Measurements from ENCODE around the gene SLC5A4.

Gene SLC5A4

GRCh38 chr22:32185821-32186220 lies 69.3 kb downstream of the SLC5A4 start:
- DNase-seq (ENCODE audit: extremely low spot score): no peak
- POLR2A ChIA-PET: no interaction called here
- CTCF ChIA-PET: no interaction called here
- TF ChIP-seq, protein P1, sequence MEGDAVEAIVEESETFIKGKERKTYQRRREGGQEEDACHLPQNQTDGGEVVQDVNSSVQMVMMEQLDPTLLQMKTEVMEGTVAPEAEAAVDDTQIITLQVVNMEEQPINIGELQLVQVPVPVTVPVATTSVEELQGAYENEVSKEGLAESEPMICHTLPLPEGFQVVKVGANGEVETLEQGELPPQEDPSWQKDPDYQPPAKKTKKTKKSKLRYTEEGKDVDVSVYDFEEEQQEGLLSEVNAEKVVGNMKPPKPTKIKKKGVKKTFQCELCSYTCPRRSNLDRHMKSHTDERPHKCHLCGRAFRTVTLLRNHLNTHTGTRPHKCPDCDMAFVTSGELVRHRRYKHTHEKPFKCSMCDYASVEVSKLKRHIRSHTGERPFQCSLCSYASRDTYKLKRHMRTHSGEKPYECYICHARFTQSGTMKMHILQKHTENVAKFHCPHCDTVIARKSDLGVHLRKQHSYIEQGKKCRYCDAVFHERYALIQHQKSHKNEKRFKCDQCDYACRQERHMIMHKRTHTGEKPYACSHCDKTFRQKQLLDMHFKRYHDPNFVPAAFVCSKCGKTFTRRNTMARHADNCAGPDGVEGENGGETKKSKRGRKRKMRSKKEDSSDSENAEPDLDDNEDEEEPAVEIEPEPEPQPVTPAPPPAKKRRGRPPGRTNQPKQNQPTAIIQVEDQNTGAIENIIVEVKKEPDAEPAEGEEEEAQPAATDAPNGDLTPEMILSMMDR (IDR thresholded peaks at IDR 0.05; ENCODE audit: control extremely low read depth, extremely low read depth, low read depth, missing control alignments): no peak

GRCh38 chr22:32183625-32184024 lies 71.5 kb downstream of the SLC5A4 start:
- TF ChIP-seq, protein P1 (IDR thresholded peaks at IDR 0.05; ENCODE audit: control extremely low read depth, extremely low read depth, low read depth, missing control alignments): no peak
- CTCF ChIA-PET: no interaction called here
- POLR2A ChIA-PET: no interaction called here
- DNase-seq (ENCODE audit: extremely low spot score): no peak

- no peak for DNase-seq (ENCODE audit: extremely low spot score)
- ChIA-PET POLR2A (no interaction called here), CTCF (interaction anchor here (0.7 to 1.1 kb wide), 2 partner anchors 32 to 85 kb away, joined by 3 to 4 read pairs; no protein-coding TSS in a partner anchor)
- TF ChIP-seq, protein P1 (IDR thresholded peaks at IDR 0.05; ENCODE audit: control extremely low read depth, extremely low read depth, low read depth, missing control alignments): no peak
Observed at GRCh38 chr22:32181043-32181442, 74.1 kb downstream of the SLC5A4 start.

GRCh38 chr22:32177221-32177765 lies 77.9 kb downstream of the SLC5A4 start:
- CTCF ChIA-PET: no interaction called here
- POLR2A ChIA-PET: no interaction called here
- no peak for DNase-seq (ENCODE audit: extremely low spot score)
- TF ChIP-seq, protein P1 (IDR thresholded peaks at IDR 0.05; ENCODE audit: control extremely low read depth, extremely low read depth, low read depth, missing control alignments): no peak

DNA sequence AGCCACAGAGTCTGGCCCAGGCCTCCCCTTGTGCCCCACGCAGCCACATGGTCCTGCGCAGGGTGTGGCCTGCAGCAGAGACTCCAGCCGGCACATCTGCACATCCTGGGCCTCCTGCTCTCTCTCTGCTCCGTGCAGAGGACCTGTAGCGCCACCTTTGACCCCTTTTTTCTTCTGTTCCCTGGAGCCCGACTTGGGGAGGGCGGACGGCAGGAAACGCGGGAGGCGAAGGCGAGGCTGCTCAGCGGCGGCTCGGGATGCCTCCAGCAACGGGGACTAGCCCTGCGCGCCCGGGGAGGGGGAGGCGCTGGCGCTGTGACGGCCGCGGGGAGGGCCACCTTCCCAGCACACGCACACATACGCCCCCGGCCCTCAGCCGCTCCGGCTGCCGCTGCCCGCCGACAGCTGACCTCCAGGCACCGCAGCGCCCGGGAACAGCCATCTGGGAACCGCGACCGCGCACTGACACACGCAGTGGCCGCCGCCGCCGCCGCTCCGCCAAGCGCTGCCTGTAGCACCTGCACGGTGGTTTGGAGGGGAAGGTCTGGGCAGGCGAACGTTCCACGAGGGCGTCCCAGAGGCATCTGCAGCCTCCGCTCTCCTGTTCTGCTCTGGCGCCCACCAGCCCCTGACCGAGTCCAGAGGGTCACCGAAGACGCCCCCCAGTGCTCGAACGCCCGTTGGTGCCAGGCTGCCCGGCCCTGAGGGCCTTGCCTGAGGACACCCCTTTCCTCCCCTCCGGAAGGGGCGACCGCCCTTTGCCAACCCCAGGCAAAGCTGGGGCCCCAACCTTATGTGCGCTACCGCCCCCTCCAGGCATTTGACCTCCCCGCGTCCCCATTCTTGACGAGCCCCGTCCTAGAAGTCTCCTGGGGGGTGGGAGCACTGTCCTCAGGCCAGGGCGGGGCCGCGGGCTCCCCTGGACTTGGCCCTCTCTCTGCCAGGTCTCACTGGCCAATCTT lies 79.2 kb downstream of the SLC5A4 start:
- ChIA-PET CTCF (no interaction called here), POLR2A (no interaction called here)
- TF ChIP-seq, protein P1 (IDR thresholded peaks at IDR 0.05; ENCODE audit: control extremely low read depth, extremely low read depth, low read depth, missing control alignments): no peak
- DNase-seq (ENCODE audit: extremely low spot score): no peak

- CTCF ChIA-PET: interaction anchor here (1.3 kb wide), 1 partner anchor 44 kb away, joined by 3 read pairs; no protein-coding TSS in a partner anchor
Observed at GRCh38 chr22:32175115-32175514, 80.0 kb downstream of the SLC5A4 start.

More at GRCh38 chr22:32175115-32175514, 80.0 kb downstream of the SLC5A4 start:
- POLR2A ChIA-PET: no interaction called here
- TF ChIP-seq, protein P1 (IDR thresholded peaks at IDR 0.05; ENCODE audit: control extremely low read depth, extremely low read depth, low read depth, missing control alignments): no peak
- DNase-seq (ENCODE audit: extremely low spot score): no peak
